HepG2 (cell line): ENCODE results near the gene VPS9D1. TPM values are rescaled to one million over a fixed set of nuclear protein-coding genes. Genes with fewer than 3 reads are reported as not detected.

ENCODE experiments used
- ATM ChIP-seq: fragments of 450-650 bp; IDR thresholded peaks from 2 replicates; pipeline ENCODE4 v1.7.1; 2017; ENCODE audit warnings: mild to moderate bottlenecking, borderline replicate concordance
- CTCF ChIP-seq: sonication (generic); formaldehyde crosslinking; IDR thresholded peaks from 2 replicates; pipeline ENCODE4 v1.5.0; 2020; ENCODE audit warnings: mild to moderate bottlenecking, missing genetic modification reagents, moderate library complexity
- DBP ChIP-seq: sonication (generic); formaldehyde crosslinking; IDR thresholded peaks from 2 replicates; pipeline ENCODE4 v1.4.0; 2020; ENCODE audit warnings: missing genetic modification reagents; ENCODE audit errors: not compliant biosample characterization
- GPN1 ChIP-seq: sonication (generic); formaldehyde crosslinking; IDR thresholded peaks from 2 replicates; pipeline ENCODE4 v1.5.1; 2020; ENCODE audit warnings: missing genetic modification reagents, borderline replicate concordance
- KDM2A ChIP-seq: sonication (generic); formaldehyde crosslinking; IDR thresholded peaks from 2 replicates; pipeline ENCODE4 v1.4.0; 2020; ENCODE audit warnings: low read depth, missing genetic modification reagents, borderline replicate concordance
- THRA ChIP-seq: sonication (generic); formaldehyde crosslinking; IDR thresholded peaks from 2 replicates; pipeline ENCODE4 v1.4.0; 2020; ENCODE audit warnings: missing genetic modification reagents, borderline replicate concordance
- UBTF ChIP-seq: sonication (generic); formaldehyde crosslinking; IDR thresholded peaks from 2 replicates; pipeline ENCODE4 v1.4.0; 2020; ENCODE audit warnings: mild to moderate bottlenecking, missing genetic modification reagents
- ZBTB21 ChIP-seq: sonication (generic); formaldehyde crosslinking; IDR thresholded peaks from 2 replicates; pipeline ENCODE4 v1.4.0; 2020; ENCODE audit warnings: missing genetic modification reagents
- ZMYM2 ChIP-seq: sonication (generic); formaldehyde crosslinking; IDR thresholded peaks from 2 replicates; pipeline ENCODE4 v1.8.0; 2022; ENCODE audit warnings: mild to moderate bottlenecking, missing genetic modification reagents
- ZNF124 ChIP-seq: sonication (generic); formaldehyde crosslinking; IDR thresholded peaks from 2 replicates; pipeline ENCODE4 v1.4.0; 2020; ENCODE audit warnings: missing genetic modification reagents
- ZNF576 ChIP-seq: sonication (generic); formaldehyde crosslinking; IDR thresholded peaks from 2 replicates; pipeline ENCODE4 v1.4.0; 2020; ENCODE audit warnings: mild to moderate bottlenecking, missing genetic modification reagents
- ZNF687 ChIP-seq: sonication (generic); formaldehyde crosslinking; IDR thresholded peaks from 2 replicates; pipeline ENCODE4 v1.5.1; 2020; ENCODE audit warnings: mild to moderate bottlenecking, missing genetic modification reagents, moderate library complexity
- ZSCAN29 ChIP-seq: sonication (generic); formaldehyde crosslinking; conservative IDR thresholded peaks from 2 replicates; pipeline ENCODE4 v1.4.0; 2020; ENCODE audit warnings: mild to moderate bottlenecking, missing genetic modification reagents
- ZZZ3 ChIP-seq: sonication (generic); formaldehyde crosslinking; IDR thresholded peaks from 2 replicates; pipeline ENCODE4 v1.4.0; 2020; ENCODE audit warnings: missing genetic modification reagents, mild to moderate bottlenecking, borderline replicate concordance
- polyA plus RNA-seq, 8 experiments: library from polyadenylated mRNA; depleted of rRNA in 3 of 8; stranded (reverse) in 7 of 8; unstranded in 1 of 8; fragments of >200 nt; fragmentation: Illumina TruSeq in 4 of 8; extraction: Trizol in 4 of 8; gene quantifications; 2 replicates each; pipeline versions ENCODE4 v1.2.1 to v1.2.3, GENCODE V29; 2011 to 2016; ENCODE audit warnings: low read depth in 4 of 8, missing spikeins in 1 of 8, mixed read lengths in 1 of 8; ENCODE audit not compliant: insufficient read depth in 1 of 8
- total RNA-seq, 5 experiments: library from RNA; depleted of rRNA; stranded (reverse); fragments of >200 nt; fragmentation: Illumina TruSeq; extraction: Trizol; gene quantifications; 2 replicates each; pipeline ENCODE4 v1.2.3, GENCODE V29; 2016; ENCODE audit warnings: low read depth in 1 of 5
- TF ChIP-seq, protein P1 (sequence below): sonication (generic); formaldehyde crosslinking; IDR thresholded peaks from 2 replicates; pipeline ENCODE4 v1.4.0; 2020; ENCODE audit warnings: missing genetic modification reagents

The VPS9D1 gene
- total and polyA plus RNA-seq, 2 of the 13 experiments (the other 11 are each of a cell fraction or from before 2014, with no cell fraction given) = 10.1 to 13.2 TPM

DNA sequence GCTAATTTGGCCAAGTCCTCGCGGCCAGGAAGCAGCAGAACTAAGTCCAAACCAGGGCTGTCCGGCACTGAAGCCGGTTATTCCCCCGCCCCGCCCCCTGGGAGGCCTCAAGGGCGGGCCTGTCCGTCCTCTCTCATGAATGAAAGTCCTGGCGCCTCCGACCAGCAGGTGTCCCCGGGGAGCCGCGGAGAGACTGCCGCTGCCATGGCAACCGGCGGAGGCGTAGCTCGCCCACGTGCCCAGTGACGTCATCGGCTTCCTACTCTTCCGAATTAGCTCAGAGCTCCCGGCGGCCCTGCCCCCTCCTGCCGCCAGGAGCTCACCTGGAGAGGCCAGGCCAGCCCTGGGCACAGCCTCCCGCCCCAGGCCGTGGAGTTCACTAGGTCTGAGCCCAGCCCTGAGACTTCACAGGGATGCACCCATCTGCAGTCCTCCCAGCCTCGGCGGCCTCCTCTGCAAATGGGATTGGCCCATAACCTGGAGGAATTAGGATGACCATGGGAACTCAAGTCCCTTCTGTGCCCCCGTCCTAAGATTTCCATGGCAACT is 20.5 kb downstream of the VPS9D1 start (continued):
- TF ChIP-seq ZBTB21 = peak; percentile 97
- TF ChIP-seq ZNF687 (CRISPR knock-in tag) = peak; percentile 74
- TF ChIP-seq THRA (CRISPR knock-in tag) = peak; percentile 80
- no peak for TF ChIP-seq DBP
- peak; percentile 97 for TF ChIP-seq CTCF (CRISPR knock-in tag)
- TF ChIP-seq ZNF576 (CRISPR knock-in tag) = no peak
- TF ChIP-seq KDM2A (CRISPR knock-in tag) = peak; percentile 87
- peak; percentile 69; the same call in 1 of the 2 replicates for TF ChIP-seq UBTF (CRISPR knock-in tag)
- TF ChIP-seq ZZZ3 (CRISPR knock-in tag) = no peak
- TF ChIP-seq, protein P1, sequence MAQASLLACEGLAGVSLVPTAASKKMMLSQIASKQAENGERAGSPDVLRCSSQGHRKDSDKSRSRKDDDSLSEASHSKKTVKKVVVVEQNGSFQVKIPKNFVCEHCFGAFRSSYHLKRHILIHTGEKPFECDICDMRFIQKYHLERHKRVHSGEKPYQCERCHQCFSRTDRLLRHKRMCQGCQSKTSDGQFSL (CRISPR knock-in tag) = peak; percentile 25; the same call in 1 of the 2 replicates
- TF ChIP-seq ZNF124 (CRISPR knock-in tag) = no peak
- TF ChIP-seq GPN1 = no peak
- peak; percentile 96 for TF ChIP-seq ZSCAN29 (CRISPR knock-in tag)
- TF ChIP-seq ZMYM2 (CRISPR knock-in tag) = 0 out of 2 replicates have a peak, but pooled peaks have one; percentile 45
- TF ChIP-seq ATM = no peak
